Measurements from ENCODE around the gene MMP2. TPM values are rescaled to one million over a fixed set of nuclear protein-coding genes. Genes with fewer than 3 reads are reported as not detected.

The MMP2 gene
- total and polyA plus RNA-seq, 2 experiments from 2014 or later, result 25.6 to 43.8 TPM

DNA sequence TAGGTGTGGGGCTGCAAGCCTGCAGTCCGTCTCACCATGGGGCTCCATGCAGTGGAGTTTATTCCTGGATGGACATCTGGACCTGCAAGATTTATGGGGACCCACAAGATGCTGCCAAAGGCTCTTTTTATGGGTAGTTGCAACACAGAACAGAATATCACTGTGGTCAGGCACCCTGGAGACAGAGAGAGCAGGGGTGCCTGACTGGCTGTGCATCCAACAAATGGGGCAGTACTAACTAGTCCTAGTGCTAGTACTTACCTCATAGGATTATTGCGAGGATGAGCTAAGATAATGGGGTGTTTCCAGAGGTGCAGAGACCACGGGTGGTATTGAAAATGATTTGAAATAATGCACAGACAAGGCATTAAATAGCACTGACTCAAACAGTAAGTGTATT, 42.4 kb upstream of the MMP2 start (continued):
- TF ChIP-seq, protein P1, sequence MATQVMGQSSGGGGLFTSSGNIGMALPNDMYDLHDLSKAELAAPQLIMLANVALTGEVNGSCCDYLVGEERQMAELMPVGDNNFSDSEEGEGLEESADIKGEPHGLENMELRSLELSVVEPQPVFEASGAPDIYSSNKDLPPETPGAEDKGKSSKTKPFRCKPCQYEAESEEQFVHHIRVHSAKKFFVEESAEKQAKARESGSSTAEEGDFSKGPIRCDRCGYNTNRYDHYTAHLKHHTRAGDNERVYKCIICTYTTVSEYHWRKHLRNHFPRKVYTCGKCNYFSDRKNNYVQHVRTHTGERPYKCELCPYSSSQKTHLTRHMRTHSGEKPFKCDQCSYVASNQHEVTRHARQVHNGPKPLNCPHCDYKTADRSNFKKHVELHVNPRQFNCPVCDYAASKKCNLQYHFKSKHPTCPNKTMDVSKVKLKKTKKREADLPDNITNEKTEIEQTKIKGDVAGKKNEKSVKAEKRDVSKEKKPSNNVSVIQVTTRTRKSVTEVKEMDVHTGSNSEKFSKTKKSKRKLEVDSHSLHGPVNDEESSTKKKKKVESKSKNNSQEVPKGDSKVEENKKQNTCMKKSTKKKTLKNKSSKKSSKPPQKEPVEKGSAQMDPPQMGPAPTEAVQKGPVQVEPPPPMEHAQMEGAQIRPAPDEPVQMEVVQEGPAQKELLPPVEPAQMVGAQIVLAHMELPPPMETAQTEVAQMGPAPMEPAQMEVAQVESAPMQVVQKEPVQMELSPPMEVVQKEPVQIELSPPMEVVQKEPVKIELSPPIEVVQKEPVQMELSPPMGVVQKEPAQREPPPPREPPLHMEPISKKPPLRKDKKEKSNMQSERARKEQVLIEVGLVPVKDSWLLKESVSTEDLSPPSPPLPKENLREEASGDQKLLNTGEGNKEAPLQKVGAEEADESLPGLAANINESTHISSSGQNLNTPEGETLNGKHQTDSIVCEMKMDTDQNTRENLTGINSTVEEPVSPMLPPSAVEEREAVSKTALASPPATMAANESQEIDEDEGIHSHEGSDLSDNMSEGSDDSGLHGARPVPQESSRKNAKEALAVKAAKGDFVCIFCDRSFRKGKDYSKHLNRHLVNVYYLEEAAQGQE (IDR thresholded peaks at IDR 0.05; ENCODE audit: unreplicated experiment), result no peak
- no peak for TF ChIP-seq ZNF331 (CRISPR knock-in tag; IDR thresholded peaks at IDR 0.05; ENCODE audit: low read depth)
- TF ChIP-seq NANOG (IDR thresholded peaks at IDR 0.05; ENCODE audit: borderline replicate concordance), result no peak
- TF ChIP-seq, protein P2, sequence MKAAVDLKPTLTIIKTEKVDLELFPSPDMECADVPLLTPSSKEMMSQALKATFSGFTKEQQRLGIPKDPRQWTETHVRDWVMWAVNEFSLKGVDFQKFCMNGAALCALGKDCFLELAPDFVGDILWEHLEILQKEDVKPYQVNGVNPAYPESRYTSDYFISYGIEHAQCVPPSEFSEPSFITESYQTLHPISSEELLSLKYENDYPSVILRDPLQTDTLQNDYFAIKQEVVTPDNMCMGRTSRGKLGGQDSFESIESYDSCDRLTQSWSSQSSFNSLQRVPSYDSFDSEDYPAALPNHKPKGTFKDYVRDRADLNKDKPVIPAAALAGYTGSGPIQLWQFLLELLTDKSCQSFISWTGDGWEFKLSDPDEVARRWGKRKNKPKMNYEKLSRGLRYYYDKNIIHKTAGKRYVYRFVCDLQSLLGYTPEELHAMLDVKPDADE (IDR thresholded peaks at IDR 0.05), result no peak
- TF ChIP-seq EZH2 (IDR thresholded peaks at IDR 0.05; ENCODE audit: low read depth, unreplicated experiment), result no peak
- no peak for TF ChIP-seq POLR2AphosphoS5 (IDR thresholded peaks at IDR 0.05; ENCODE audit: low read depth)
- no peak for TF ChIP-seq CREB1 (CRISPR knock-in tag; IDR thresholded peaks at IDR 0.05; ENCODE audit: low read depth)
- TF ChIP-seq, protein P3, sequence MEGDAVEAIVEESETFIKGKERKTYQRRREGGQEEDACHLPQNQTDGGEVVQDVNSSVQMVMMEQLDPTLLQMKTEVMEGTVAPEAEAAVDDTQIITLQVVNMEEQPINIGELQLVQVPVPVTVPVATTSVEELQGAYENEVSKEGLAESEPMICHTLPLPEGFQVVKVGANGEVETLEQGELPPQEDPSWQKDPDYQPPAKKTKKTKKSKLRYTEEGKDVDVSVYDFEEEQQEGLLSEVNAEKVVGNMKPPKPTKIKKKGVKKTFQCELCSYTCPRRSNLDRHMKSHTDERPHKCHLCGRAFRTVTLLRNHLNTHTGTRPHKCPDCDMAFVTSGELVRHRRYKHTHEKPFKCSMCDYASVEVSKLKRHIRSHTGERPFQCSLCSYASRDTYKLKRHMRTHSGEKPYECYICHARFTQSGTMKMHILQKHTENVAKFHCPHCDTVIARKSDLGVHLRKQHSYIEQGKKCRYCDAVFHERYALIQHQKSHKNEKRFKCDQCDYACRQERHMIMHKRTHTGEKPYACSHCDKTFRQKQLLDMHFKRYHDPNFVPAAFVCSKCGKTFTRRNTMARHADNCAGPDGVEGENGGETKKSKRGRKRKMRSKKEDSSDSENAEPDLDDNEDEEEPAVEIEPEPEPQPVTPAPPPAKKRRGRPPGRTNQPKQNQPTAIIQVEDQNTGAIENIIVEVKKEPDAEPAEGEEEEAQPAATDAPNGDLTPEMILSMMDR (conservative IDR thresholded peaks at IDR 0.05; ENCODE audit: low read depth in 2 of 2), result no peak
- no peak for TF ChIP-seq STAT1 (IDR thresholded peaks at IDR 0.05; ENCODE audit: unreplicated experiment)

DNA sequence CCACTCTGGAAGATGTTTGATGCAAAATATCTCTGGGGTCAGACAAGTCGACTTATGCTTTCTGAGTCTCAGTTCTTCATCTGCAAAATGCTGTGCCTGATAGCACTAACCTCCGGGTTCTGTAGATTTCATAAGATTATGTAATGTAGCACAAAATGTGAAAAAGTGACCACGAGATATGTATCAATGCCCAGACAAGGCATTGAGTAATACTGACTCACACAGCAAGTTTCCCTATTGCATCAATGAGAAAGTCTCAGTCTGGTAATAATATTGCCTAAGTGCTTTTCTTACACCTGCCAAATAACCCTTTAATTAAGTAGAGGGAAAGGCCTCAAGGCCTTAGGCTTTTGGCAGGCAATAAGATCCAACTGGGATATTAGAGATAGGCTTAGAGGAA, 41.4 kb upstream of the MMP2 start:
- Histone ChIP-seq H3K36me3 (ENCODE audit: insufficient read depth) (no peaks in the 10 kb centered on the region), H3K9me2 (ENCODE audit: insufficient read depth) (no peaks in the 10 kb centered on the region), H3K4me3 (no peak overlapping the region), H3K27me3 (ENCODE audit: insufficient read depth) (no peaks in the 10 kb centered on the region), H3K4me1 (ENCODE audit: insufficient read depth) (no peaks in the 10 kb centered on the region), H3F3A (replicated peaks; ENCODE audit: low read depth) (no peaks in the 10 kb centered on the region), H3K4me2 (no peak overlapping the region), H4K20me1 (replicated peaks; ENCODE audit: insufficient read depth) (no peaks in the 10 kb centered on the region), H3K27ac (ENCODE audit: low read depth) (no peak overlapping the region), H2AFZ (no peak overlapping the region), H3K79me2 (replicated peaks; ENCODE audit: insufficient read depth) (no peaks in the 10 kb centered on the region)
- Mint-ChIP-seq H3K27me3 (ENCODE audit: insufficient read depth, low read depth, poor library complexity) (no peaks in the 10 kb centered on the region), H3K9me3 (no peaks in the 10 kb centered on the region), H3K36me3 (ENCODE audit: low read depth) (no peaks in the 10 kb centered on the region), H3K4me1 (no peaks in the 10 kb centered on the region), H3K27ac (no peak overlapping the region), H3K4me3 (no peak overlapping the region)
- DNase-seq (ENCODE audit: low spot score) (no peak), ATAC-seq (no peak)
- TF ChIP-seq, protein P1 (IDR thresholded peaks at IDR 0.05; ENCODE audit: unreplicated experiment), result no peak

Measured in GM23338 (cell line).